Measurements from ENCODE around the gene MYG1. TPM values are rescaled to one million over a fixed set of nuclear protein-coding genes. Genes with fewer than 3 reads are reported as not detected.
A peak's percentile ranks its signal among the peaks of the same experiment; 100 is the strongest.

Gene MYG1
- total and polyA plus RNA-seq, 2 of the 13 experiments (the other 11 are each of a cell fraction or from before 2014, with no cell fraction given), result 38.6 to 58.0 TPM

DNA sequence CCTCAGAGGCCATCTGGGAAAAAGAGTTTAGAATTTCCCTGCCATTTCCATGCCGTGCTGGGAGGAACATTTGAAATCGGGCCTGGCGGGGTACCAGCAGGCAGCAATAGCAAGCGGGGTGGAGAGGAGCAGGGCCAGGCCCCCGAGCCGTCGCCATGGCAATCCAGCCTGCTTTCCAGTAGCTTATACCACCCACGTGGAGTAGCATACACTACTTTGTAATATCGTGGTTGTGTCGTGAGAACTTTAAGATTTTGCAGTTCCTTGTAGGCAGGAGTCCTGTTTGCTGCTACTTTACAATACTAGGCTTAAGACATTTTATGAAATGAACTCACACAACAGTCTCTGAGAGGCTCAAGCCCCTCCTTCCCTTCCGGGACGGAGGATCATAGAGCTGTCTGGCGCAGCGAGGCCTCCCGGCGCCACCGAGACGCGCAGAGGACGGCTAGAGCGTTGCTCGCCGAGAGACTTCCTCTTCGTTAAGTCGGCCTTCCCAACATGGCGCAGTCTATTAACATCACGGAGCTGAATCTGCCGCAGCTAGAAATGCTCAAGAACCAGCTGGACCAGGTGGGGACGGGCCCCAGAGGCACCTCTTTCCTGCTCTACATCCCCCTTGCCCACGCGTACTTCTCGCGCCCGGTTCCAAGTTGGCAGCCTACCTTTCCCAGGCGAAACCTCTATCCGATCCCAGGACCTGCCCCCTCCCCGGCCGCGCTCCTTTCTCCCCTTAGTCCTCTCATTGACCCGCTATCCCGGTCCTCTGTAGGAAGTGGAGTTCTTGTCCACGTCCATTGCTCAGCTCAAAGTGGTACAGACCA is 4.2 kb upstream of the MYG1 start, which contains the start of gene PFDN5 (continued):
- peak; percentile 54; the same call in 1 of the 2 replicates for TF ChIP-seq ZBTB43 (CRISPR knock-in tag; conservative IDR thresholded peaks at IDR 0.05)
- TF ChIP-seq ZNF335 (CRISPR knock-in tag; IDR thresholded peaks at IDR 0.05), result no peak
- no peak for TF ChIP-seq ZNF260 (CRISPR knock-in tag; IDR thresholded peaks at IDR 0.05; ENCODE audit: borderline replicate concordance, low read depth)
- TF ChIP-seq, protein P1, sequence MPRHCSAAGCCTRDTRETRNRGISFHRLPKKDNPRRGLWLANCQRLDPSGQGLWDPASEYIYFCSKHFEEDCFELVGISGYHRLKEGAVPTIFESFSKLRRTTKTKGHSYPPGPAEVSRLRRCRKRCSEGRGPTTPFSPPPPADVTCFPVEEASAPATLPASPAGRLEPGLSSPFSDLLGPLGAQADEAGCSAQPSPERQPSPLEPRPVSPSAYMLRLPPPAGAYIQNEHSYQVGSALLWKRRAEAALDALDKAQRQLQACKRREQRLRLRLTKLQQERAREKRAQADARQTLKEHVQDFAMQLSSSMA (CRISPR knock-in tag; IDR thresholded peaks at IDR 0.05), result peak; percentile 90; the same call in 1 of the 2 replicates
- TF ChIP-seq HINFP (CRISPR knock-in tag; IDR thresholded peaks at IDR 0.05; ENCODE audit: low read depth), result 0 out of 2 replicates have a peak, but pooled peaks have one; percentile 58
- TF ChIP-seq, protein P2, sequence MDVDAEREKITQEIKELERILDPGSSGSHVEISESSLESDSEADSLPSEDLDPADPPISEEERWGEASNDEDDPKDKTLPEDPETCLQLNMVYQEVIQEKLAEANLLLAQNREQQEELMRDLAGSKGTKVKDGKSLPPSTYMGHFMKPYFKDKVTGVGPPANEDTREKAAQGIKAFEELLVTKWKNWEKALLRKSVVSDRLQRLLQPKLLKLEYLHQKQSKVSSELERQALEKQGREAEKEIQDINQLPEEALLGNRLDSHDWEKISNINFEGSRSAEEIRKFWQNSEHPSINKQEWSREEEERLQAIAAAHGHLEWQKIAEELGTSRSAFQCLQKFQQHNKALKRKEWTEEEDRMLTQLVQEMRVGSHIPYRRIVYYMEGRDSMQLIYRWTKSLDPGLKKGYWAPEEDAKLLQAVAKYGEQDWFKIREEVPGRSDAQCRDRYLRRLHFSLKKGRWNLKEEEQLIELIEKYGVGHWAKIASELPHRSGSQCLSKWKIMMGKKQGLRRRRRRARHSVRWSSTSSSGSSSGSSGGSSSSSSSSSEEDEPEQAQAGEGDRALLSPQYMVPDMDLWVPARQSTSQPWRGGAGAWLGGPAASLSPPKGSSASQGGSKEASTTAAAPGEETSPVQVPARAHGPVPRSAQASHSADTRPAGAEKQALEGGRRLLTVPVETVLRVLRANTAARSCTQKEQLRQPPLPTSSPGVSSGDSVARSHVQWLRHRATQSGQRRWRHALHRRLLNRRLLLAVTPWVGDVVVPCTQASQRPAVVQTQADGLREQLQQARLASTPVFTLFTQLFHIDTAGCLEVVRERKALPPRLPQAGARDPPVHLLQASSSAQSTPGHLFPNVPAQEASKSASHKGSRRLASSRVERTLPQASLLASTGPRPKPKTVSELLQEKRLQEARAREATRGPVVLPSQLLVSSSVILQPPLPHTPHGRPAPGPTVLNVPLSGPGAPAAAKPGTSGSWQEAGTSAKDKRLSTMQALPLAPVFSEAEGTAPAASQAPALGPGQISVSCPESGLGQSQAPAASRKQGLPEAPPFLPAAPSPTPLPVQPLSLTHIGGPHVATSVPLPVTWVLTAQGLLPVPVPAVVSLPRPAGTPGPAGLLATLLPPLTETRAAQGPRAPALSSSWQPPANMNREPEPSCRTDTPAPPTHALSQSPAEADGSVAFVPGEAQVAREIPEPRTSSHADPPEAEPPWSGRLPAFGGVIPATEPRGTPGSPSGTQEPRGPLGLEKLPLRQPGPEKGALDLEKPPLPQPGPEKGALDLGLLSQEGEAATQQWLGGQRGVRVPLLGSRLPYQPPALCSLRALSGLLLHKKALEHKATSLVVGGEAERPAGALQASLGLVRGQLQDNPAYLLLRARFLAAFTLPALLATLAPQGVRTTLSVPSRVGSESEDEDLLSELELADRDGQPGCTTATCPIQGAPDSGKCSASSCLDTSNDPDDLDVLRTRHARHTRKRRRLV (CRISPR knock-in tag; IDR thresholded peaks at IDR 0.05), result no peak
- TF ChIP-seq GTF3A (CRISPR knock-in tag; conservative IDR thresholded peaks at IDR 0.05), result no peak
- no peak for TF ChIP-seq TBL1XR1 (IDR thresholded peaks at IDR 0.05; ENCODE audit: borderline replicate concordance, low read length, partially characterized antibody)
- TF ChIP-seq SATB2 (CRISPR knock-in tag; IDR thresholded peaks at IDR 0.05), result no peak
- no peak for TF ChIP-seq FLYWCH1 (CRISPR knock-in tag; IDR thresholded peaks at IDR 0.05)
- TF ChIP-seq E2F5 (CRISPR knock-in tag; conservative IDR thresholded peaks at IDR 0.05), result no peak

All from HepG2 (cell line).